NOMO-1 treated with DMSO at 0.1 percent for 48 hours (cell line): ENCODE results near the gene CA10.

Experiments used
- DNase-seq: peaks from one replicate; lab custom pipeline; 2025; ENCODE audit not compliant: unreplicated experiment; lab: John Stamatoyannopoulos, UW

CA10 gene

GRCh38 chr17:51734462-51734861 is 424.1 kb downstream of the CA10 start:
- DNase-seq: no peak

GRCh38 chr17:51733166-51733565 is 425.3 kb downstream of the CA10 start:
- DNase-seq: no peak

GRCh38 chr17:51731941-51732722 is 426.4 kb downstream of the CA10 start:
- no peak for DNase-seq

GRCh38 chr17:51730303-51731050 is 428.0 kb downstream of the CA10 start:
- no peak for DNase-seq

GRCh38 chr17:51725185-51725584 is 433.3 kb downstream of the CA10 start:
- peak; percentile 55 for DNase-seq

GRCh38 chr17:51724043-51724580 is 434.4 kb downstream of the CA10 start:
- DNase-seq: no peak

- no peak for DNase-seq
Observed at GRCh38 chr17:51722994-51723393, 435.5 kb downstream of the CA10 start.

GRCh38 chr17:51721730-51722129 is 436.8 kb downstream of the CA10 start:
- DNase-seq: no peak

GRCh38 chr17:51720439-51720838 is 438.1 kb downstream of the CA10 start:
- DNase-seq: no peak

- no peak for DNase-seq
Observed at GRCh38 chr17:51718983-51719382, 439.5 kb downstream of the CA10 start.

GRCh38 chr17:51711581-51711980 is 446.9 kb downstream of the CA10 start:
- no peak for DNase-seq

GRCh38 chr17:51710634-51710979 is 447.9 kb downstream of the CA10 start:
- DNase-seq: no peak

- DNase-seq: no peak
Observed at GRCh38 chr17:51709694-51710633, 448.6 kb downstream of the CA10 start.

- DNase-seq: no peak
Observed at GRCh38 chr17:51707216-51707615, 451.3 kb downstream of the CA10 start.

- DNase-seq: no peak
Observed at GRCh38 chr17:51706093-51706492, 452.4 kb downstream of the CA10 start.

GRCh38 chr17:51703361-51704341 is 454.9 kb downstream of the CA10 start:
- DNase-seq: no peak

GRCh38 chr17:51702963-51703360 is 455.6 kb downstream of the CA10 start:
- DNase-seq: no peak

GRCh38 chr17:51701501-51701900 is 457.0 kb downstream of the CA10 start:
- no peak for DNase-seq

GRCh38 chr17:51700011-51700760 is 458.3 kb downstream of the CA10 start:
- no peak for DNase-seq
